Bone marrow (tissue), 2 donors: ENCODE data around the gene SRGAP2B.
"Not testable (repeated sequence)": the region's sequence is repeated elsewhere in the genome, so short reads cannot be mapped to it uniquely, and the experiment has no call there.

Source experiments
- DNase-seq, 2 donors: peaks; one replicate each; lab custom pipeline; 2025; lab: John Stamatoyannopoulos, UW

SRGAP2B gene

DNA sequence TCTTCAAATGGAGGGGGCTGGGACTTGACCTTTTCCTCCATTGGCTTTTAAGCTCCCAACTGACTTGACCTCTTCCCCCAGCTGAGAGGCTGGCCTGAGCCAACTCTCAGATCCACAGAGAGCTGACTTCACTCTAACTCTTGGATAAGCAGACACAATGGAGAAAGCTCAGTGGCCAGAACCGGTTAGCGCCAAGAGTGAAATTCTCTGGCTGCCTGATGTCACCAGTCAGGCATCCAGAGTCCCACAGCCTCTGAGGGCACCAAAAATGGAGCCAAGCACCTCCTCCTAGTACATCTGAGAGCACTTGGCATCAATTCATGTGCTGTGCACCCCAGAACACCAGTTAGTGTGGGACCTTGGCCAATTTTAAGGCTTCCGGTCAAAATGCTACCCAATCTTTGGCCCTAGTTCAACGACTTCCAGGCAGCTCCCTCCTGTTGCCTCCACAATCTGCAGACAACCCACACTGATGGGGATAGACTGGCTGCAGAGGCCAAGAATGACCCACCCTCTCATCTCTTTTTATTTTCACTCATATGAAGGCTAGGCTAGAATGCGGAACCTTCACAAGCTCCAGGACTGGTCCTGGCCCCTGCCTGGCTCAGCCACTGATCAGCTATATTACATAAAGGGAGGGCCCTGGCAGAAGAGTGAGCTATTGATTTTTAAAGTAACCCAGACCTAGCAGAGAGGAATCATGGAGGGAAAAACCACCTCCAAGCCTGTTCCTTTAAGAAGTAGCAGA is 200.5 kb downstream of the SRGAP2B start:
- not testable (repeated sequence) for DNase-seq

DNA sequence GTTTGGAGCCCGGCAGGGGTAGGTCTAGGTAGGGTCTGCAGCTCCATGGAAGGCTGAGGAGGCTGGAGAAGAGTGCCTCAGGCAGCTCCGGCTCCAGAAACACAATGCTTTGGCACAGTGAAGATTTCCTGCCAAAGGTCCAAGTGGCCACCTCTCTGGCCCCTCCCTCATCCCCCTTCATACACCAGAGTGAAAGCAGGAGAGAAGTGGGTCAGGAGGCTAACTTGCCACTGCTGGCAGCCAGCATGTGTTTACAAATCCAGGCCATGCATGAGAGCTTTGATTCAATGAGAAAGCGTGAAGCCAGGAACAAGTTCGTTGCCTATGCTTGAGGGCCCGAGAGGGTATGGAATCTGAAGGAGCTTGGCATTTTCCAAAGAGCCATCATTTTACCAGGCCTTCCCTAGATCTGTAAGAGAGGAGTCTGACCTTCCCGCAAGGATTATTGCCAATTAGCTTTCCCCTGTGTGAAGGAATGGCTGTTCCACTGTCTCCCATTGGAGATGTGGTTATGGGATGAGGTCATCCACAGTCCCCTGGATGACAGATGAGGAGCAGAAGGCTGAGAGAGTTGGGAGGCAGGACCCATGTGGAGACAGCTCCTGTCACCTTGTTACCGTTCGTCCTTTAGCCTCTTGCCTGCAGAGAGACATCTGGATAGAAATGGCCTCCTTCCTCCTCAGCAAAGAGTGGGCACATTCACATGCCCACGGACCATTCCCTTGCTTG is 201.3 kb downstream of the SRGAP2B start:
- not testable (repeated sequence) for DNase-seq

DNA sequence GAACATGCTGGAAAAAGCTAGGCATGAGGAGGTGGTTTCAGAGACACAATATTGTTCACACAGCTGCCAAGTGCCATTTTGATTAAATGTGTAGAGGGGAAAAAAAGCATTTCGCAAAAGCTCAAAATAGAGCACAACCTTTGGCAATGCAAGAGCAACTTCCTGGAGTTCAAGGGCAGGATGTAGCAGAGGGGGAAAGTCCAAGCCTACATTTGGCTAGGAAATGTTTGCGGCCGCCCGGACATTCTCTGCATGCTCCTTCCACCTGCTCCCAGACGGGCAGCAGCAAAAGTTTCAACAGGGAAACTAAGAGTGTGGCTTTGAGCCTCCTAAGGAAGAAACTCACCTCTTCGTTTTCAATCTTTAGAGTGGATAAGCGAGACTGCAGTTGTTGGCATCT is 202.1 kb downstream of the SRGAP2B start:
- not testable (repeated sequence) for DNase-seq

DNA sequence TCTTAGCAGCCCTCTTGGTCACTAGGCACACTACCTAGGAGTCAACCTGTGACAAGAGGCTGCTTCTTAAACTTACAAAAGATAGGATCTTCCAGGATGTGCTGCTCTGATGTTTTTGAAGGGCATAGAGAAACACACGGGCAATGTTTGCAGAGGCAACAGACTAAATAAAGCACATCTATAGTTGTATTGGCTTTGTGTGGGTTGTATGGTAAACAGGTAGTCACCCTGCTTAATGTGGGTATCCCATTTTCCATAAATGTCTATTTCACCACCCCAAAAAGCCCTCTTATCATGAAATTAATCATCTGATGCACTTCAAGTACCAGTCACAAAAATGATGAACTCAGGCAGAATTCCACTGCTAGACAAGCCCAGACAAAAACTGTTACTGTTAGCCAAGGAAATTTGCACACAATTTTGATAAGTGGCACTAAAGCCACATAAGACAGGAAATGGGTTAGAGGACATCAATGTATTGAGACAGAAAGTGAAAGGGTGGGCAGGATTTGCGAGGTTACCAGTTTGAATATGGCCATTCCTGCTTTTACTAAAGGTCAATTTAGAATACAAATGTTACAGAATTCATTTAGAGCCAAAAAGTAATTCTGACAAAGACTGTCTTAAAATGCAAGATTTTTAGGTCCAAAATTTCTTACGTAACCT is 205.5 kb downstream of the SRGAP2B start:
- DNase-seq, result not testable (repeated sequence)

DNA sequence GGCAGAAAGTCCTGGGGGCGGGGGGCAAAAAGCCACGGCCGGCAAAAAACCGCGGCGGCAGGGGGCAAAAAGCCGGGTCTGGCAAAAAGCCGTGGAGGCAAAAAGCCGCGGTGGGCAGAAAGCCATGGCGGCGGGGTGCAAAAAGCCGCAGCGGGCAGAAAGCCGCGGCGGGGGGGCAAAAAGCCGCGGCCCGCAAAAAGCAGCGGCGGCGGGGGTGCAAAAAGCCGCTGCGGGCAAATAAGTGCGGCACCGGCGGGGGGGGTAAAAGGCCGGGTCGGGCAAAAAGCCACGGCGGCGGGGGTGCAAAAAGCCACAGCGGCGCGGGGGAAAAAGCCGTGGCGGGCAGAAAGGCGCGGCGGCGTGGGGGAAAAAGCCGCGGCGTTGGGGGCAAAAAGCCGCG is 212.1 kb downstream of the SRGAP2B start:
- not testable (repeated sequence) for DNase-seq

DNA sequence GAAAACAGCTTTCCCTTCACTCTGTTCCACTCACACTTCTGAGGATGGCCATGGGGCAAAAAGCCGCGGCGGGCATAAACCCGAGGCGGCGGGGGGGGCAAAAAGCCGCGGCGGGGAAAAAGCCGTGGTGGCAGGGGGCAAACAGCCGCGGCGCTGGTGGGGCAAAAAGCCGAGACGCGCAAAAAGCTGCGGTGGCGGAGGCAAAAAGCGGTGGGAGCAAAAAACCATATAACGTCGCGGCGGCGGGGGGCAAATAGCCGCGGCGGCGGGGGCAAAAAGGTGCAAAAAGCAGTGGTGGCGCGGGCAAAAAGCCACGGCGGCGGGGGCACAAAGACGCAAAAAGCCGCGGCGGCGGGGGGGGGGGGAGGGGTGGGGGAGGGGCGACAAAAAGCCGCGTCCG is 212.8 kb downstream of the SRGAP2B start:
- DNase-seq, result not testable (repeated sequence)

DNA sequence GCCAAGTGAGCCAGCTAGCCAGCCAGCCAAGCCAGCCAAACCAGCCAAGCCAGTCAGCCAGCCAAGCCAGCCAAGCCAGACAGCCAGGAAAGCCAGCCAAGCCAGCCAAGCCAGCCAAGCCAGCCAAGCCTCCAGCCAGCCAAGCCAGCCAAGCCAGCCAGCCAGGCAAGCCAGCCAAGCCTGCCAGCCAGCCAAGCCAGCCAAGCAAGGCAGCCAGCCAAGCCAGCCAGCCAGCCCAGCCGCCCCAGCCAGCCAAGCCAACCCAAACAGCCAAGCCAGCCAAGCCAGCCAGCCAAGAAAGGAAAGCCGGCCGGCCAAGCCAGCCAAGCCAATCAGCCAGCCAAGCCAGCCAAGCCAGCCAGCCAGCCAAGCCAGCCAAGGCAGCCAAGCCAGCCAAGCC is 236.5 kb downstream of the SRGAP2B start:
- not testable (repeated sequence) for DNase-seq
